CD4-positive, CD25-positive, alpha-beta regulatory T cell (primary cell): ENCODE data around the gene RNF5. TPM values are rescaled to one million over a fixed set of nuclear protein-coding genes. Genes with fewer than 3 reads are reported as not detected.
A peak's percentile ranks its signal among the peaks of the same experiment; 100 is the strongest.

Experiments used
- ATAC-seq, 2 donors: fragments of 150-1000 bp; cut with Tn5 transposase; one replicate each; pipeline ENCODE4 v1.10.0; 2021; ENCODE audit warnings: low read depth in 2 of 2, moderate number of reproducible peaks in 2 of 2, moderate library complexity in 1 of 2
- DNase-seq, 3 donors: peaks; one replicate each; pipeline versions ENCODE4 v3.0.0 to v3.0.0-alpha.2; 2012 to 2022; ENCODE audit warnings: mixed read lengths in 1 of 3
- H3K27ac ChIP-seq: one replicate; pipeline ENCODE4 v1.7.0; 2013; ENCODE audit warnings: mild to moderate bottlenecking, low read length; ENCODE audit not compliant: insufficient read depth, poor library complexity, severe bottlenecking
- H3K27me3 ChIP-seq: one replicate; pipeline ENCODE4 v1.7.0; 2013; ENCODE audit warnings: low read length; ENCODE audit not compliant: control insufficient read depth, insufficient read depth
- H3K36me3 ChIP-seq: one replicate; pipeline ENCODE4 v1.7.0; 2013; ENCODE audit warnings: mild to moderate bottlenecking, low read length, moderate library complexity; ENCODE audit not compliant: control insufficient read depth, insufficient read depth
- H3K4me1 ChIP-seq: 2 replicates; pipeline ENCODE4 v1.7.0; 2013; ENCODE audit warnings: mild to moderate bottlenecking, low read length; ENCODE audit not compliant: insufficient read depth, control insufficient read depth, poor library complexity, severe bottlenecking
- H3K4me3 ChIP-seq: one replicate; pipeline ENCODE4 v1.7.0; 2013; ENCODE audit warnings: low read depth, mild to moderate bottlenecking, low read length, moderate library complexity
- H3K9me3 ChIP-seq, 2 experiments: 1 replicate in 1 of 2; 2 replicates in 1 of 2; pipeline ENCODE4 v1.7.0; 2013; ENCODE audit warnings: low read length in 2 of 2, mild to moderate bottlenecking in 1 of 2, moderate library complexity in 1 of 2; ENCODE audit not compliant: control insufficient read depth in 2 of 2
- H3K27ac Mint-ChIP-seq, 3 donors: one replicate each; pipeline ENCODE4 v1.8.0; 2020 to 2022; ENCODE audit warnings: mild to moderate bottlenecking in 3 of 3, mixed read lengths in 3 of 3, moderate library complexity in 2 of 3
- H3K27me3 Mint-ChIP-seq: one replicate; pipeline ENCODE4 v1.8.0; 2022; ENCODE audit warnings: mild to moderate bottlenecking, mixed read lengths
- H3K36me3 Mint-ChIP-seq: one replicate; pipeline ENCODE4 v1.8.0; 2020; ENCODE audit warnings: mixed read lengths
- H3K4me1 Mint-ChIP-seq, 4 donors: one replicate each; pipeline ENCODE4 v1.8.0; 2020 to 2022; ENCODE audit warnings: mixed read lengths in 4 of 4, mild to moderate bottlenecking in 1 of 4
- H3K4me3 Mint-ChIP-seq, 4 donors: one replicate each; pipeline ENCODE4 v1.8.0; 2020 to 2022; ENCODE audit warnings: mild to moderate bottlenecking in 4 of 4, mixed read lengths in 4 of 4, moderate library complexity in 3 of 4
- H3K9me3 Mint-ChIP-seq, 7 donors: one replicate each; pipeline ENCODE4 v1.8.0; 2020 to 2022; ENCODE audit warnings: mixed read lengths in 7 of 7, mild to moderate bottlenecking in 3 of 7, moderate library complexity in 2 of 7
- polyA plus RNA-seq, 4 donors: library from polyadenylated mRNA; unstranded; fragments of 300-500 nt; fragmentation: Illumina TruSeq; gene quantifications; one replicate each; pipeline ENCODE4 v1.2.3, GENCODE V29; 2021
- total RNA-seq: library from RNA; stranded (reverse); gene quantifications from one replicate; pipeline ENCODE4 v1.2.3, GENCODE V29; 2022

The RNF5 gene
- total and polyA plus RNA-seq, 5 donors from 2014 or later: 30.0 to 135 (median 127) TPM

- Mint-ChIP-seq H3K36me3 (no peaks in the 10 kb centered on the region), H3K4me1 (no peaks in the 10 kb centered on the region), H3K9me3 (no peaks in the 10 kb centered on the region), H3K27ac (peak overlapping the region; percentile 7 to 72 (median 70)), H3K27me3 (peaks cover 16% of the 10 kb centered on the region), H3K4me3 (no peak overlapping the region)
- H3K4me1 ChIP-seq: no peaks in the 10 kb centered on the region
- no peak overlapping the region for H3K27ac ChIP-seq
- DNase-seq (no peak), ATAC-seq (no peak)
- H3K4me3 ChIP-seq: no peak overlapping the region
- no peaks in the 10 kb centered on the region for H3K9me3 ChIP-seq
- H3K27me3 ChIP-seq: no peaks in the 10 kb centered on the region
- H3K36me3 ChIP-seq: no peaks in the 10 kb centered on the region
Observed at GRCh38 chr6:32212076-32212760, 34.0 kb downstream of the RNF5 start.

- no peak overlapping the region for H3K4me3 ChIP-seq
- no peak for ATAC-seq
- H3K27me3 Mint-ChIP-seq: peaks cover 16% of the 10 kb centered on the region
Observed at GRCh38 chr6:32213649-32214048, 35.4 kb downstream of the RNF5 start.

GRCh38 chr6:32214126-32214525 is 35.9 kb downstream of the RNF5 start:
- H3K9me3 Mint-ChIP-seq: no peaks in the 10 kb centered on the region
- ATAC-seq: no peak
- Histone ChIP-seq H3K36me3 (no peaks in the 10 kb centered on the region), H3K4me3 (no peak overlapping the region), H3K4me1 (no peaks in the 10 kb centered on the region), H3K27ac (no peak overlapping the region), H3K9me3 (no peaks in the 10 kb centered on the region), H3K27me3 (no peaks in the 10 kb centered on the region)
- H3K27me3 Mint-ChIP-seq: peaks cover 17% of the 10 kb centered on the region
- H3K4me3 Mint-ChIP-seq: no peak overlapping the region
- DNase-seq: no peak
- no peaks in the 10 kb centered on the region for H3K36me3 Mint-ChIP-seq
- H3K27ac Mint-ChIP-seq: peak overlapping the region in 1 of 3 donors; percentile 52
- H3K4me1 Mint-ChIP-seq: peaks cover 0 to 3% (median 0%) of the 10 kb centered on the region in 4 donors

More at GRCh38 chr6:32213649-32214048, 35.4 kb downstream of the RNF5 start:
- DNase-seq: no peak
- H3K4me1 Mint-ChIP-seq: peaks cover 0 to 3% (median 0%) of the 10 kb centered on the region in 4 donors
- no peak overlapping the region for H3K27ac ChIP-seq
- no peaks in the 10 kb centered on the region for H3K4me1 ChIP-seq
- H3K27me3 ChIP-seq: no peaks in the 10 kb centered on the region
- H3K9me3 ChIP-seq: no peaks in the 10 kb centered on the region
- no peaks in the 10 kb centered on the region for H3K36me3 ChIP-seq
- peak overlapping the region in 1 of 3 donors; percentile 15 for H3K27ac Mint-ChIP-seq
- H3K36me3 Mint-ChIP-seq: no peaks in the 10 kb centered on the region
- H3K4me3 Mint-ChIP-seq: no peak overlapping the region
- H3K9me3 Mint-ChIP-seq: no peaks in the 10 kb centered on the region

GRCh38 chr6:32215617-32216016 is 37.4 kb downstream of the RNF5 start:
- H3K27me3 Mint-ChIP-seq: peaks cover 22% of the 10 kb centered on the region
- no peak for DNase-seq
- H3K4me3 Mint-ChIP-seq: no peak overlapping the region
- Histone ChIP-seq H3K27me3 (no peaks in the 10 kb centered on the region), H3K36me3 (no peaks in the 10 kb centered on the region), H3K9me3 (no peaks in the 10 kb centered on the region), H3K4me3 (no peak overlapping the region), H3K27ac (no peak overlapping the region), H3K4me1 (no peaks in the 10 kb centered on the region)
- H3K9me3 Mint-ChIP-seq: no peaks in the 10 kb centered on the region
- H3K36me3 Mint-ChIP-seq: no peaks in the 10 kb centered on the region
- ATAC-seq: no peak
- H3K4me1 Mint-ChIP-seq: peaks cover 0 to 7% (median 0%) of the 10 kb centered on the region in 4 donors
- H3K27ac Mint-ChIP-seq: peak overlapping the region in 1 of 3 donors; percentile 23

- Histone ChIP-seq H3K27me3 (no peaks in the 10 kb centered on the region), H3K4me1 (no peaks in the 10 kb centered on the region), H3K27ac (no peak overlapping the region), H3K36me3 (no peaks in the 10 kb centered on the region), H3K4me3 (no peak overlapping the region), H3K9me3 (no peaks in the 10 kb centered on the region)
- Mint-ChIP-seq H3K4me1 (peaks cover 0 to 7% (median 0%) of the 10 kb centered on the region in 4 donors), H3K36me3 (no peaks in the 10 kb centered on the region), H3K27ac (no peak overlapping the region), H3K27me3 (peaks cover 22% of the 10 kb centered on the region), H3K9me3 (no peaks in the 10 kb centered on the region), H3K4me3 (no peak overlapping the region)
- ATAC-seq: no peak
- no peak for DNase-seq
Observed at GRCh38 chr6:32216285-32216684, 38.1 kb downstream of the RNF5 start.

DNA sequence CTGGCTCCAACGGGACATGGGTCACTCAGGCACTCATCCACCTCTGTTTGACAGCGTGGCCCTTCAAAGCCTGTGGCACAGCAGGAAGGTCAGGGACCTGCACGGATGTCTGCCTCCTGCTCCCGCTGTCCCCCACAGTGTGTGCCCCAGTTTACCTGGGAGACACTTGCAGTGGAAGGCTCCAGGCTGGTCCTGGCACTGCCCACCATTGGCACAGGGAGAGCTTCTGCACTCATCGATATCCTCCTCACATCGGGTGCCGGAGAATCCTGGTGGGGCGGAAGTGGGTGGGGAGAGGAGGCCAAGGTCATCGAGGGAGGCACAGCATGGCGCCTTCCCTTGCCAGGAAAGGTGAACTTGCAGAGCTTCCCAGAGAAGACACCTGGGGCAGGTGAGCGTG is 38.8 kb downstream of the RNF5 start:
- Mint-ChIP-seq H3K4me1 (peaks cover 0 to 7% (median 0%) of the 10 kb centered on the region in 4 donors), H3K27ac (no peak overlapping the region), H3K36me3 (no peaks in the 10 kb centered on the region), H3K27me3 (peaks cover 27% of the 10 kb centered on the region), H3K9me3 (no peaks in the 10 kb centered on the region), H3K4me3 (no peak overlapping the region)
- Histone ChIP-seq H3K27me3 (no peaks in the 10 kb centered on the region), H3K4me3 (no peak overlapping the region), H3K27ac (no peak overlapping the region), H3K9me3 (no peaks in the 10 kb centered on the region), H3K4me1 (no peaks in the 10 kb centered on the region), H3K36me3 (no peaks in the 10 kb centered on the region)
- ATAC-seq (no peak), DNase-seq (no peak)

DNA sequence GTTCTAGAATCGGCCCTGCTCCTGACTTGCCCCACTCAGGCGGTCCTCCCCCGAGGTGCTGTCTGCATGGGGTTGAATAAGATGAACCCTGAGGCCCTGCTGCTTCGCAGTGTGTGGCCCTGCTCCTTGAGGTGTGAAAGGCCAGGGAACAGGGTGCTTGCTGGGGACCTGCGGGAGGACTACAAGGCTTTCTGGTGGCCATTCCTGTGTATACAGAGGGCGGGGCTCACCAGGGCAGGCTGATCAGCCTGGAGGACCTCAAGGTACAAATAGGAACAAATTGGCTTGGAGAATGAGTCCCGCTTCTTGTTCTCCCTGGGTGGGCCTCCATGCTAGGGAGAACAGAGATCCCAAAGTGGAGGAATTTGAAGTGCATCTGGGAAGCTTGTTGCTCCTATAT is 40.0 kb downstream of the RNF5 start:
- DNase-seq (no peak), ATAC-seq (no peak)
- Mint-ChIP-seq H3K27ac (no peak overlapping the region), H3K9me3 (no peaks in the 10 kb centered on the region), H3K27me3 (peaks cover 27% of the 10 kb centered on the region), H3K4me3 (no peak overlapping the region), H3K4me1 (peaks cover 0 to 8% (median 3%) of the 10 kb centered on the region in 4 donors), H3K36me3 (no peaks in the 10 kb centered on the region)
- H3K27ac ChIP-seq: no peak overlapping the region
- no peak overlapping the region for H3K4me3 ChIP-seq
- H3K27me3 ChIP-seq: no peaks in the 10 kb centered on the region
- no peaks in the 10 kb centered on the region for H3K4me1 ChIP-seq
- no peaks in the 10 kb centered on the region for H3K9me3 ChIP-seq
- no peaks in the 10 kb centered on the region for H3K36me3 ChIP-seq

GRCh38 chr6:32220021-32220420 is 41.8 kb downstream of the RNF5 start:
- Mint-ChIP-seq H3K36me3 (no peaks in the 10 kb centered on the region), H3K4me1 (peaks cover 0 to 8% (median 3%) of the 10 kb centered on the region in 4 donors), H3K4me3 (no peak overlapping the region), H3K27ac (no peak overlapping the region), H3K27me3 (peaks cover 30% of the 10 kb centered on the region), H3K9me3 (no peaks in the 10 kb centered on the region)
- ATAC-seq (no peak), DNase-seq (no peak)
- Histone ChIP-seq H3K4me1 (no peaks in the 10 kb centered on the region), H3K36me3 (no peaks in the 10 kb centered on the region), H3K27me3 (no peaks in the 10 kb centered on the region), H3K27ac (no peak overlapping the region), H3K4me3 (no peak overlapping the region), H3K9me3 (no peaks in the 10 kb centered on the region)
